Measurements from ENCODE around the gene PTPRO. TPM values are rescaled to one million over a fixed set of nuclear protein-coding genes. Genes with fewer than 3 reads are reported as not detected.

The PTPRO gene
- total RNA-seq, 6 experiments from 2014 or later = 0.43 to 2.7 (median 1.1) TPM

DNA sequence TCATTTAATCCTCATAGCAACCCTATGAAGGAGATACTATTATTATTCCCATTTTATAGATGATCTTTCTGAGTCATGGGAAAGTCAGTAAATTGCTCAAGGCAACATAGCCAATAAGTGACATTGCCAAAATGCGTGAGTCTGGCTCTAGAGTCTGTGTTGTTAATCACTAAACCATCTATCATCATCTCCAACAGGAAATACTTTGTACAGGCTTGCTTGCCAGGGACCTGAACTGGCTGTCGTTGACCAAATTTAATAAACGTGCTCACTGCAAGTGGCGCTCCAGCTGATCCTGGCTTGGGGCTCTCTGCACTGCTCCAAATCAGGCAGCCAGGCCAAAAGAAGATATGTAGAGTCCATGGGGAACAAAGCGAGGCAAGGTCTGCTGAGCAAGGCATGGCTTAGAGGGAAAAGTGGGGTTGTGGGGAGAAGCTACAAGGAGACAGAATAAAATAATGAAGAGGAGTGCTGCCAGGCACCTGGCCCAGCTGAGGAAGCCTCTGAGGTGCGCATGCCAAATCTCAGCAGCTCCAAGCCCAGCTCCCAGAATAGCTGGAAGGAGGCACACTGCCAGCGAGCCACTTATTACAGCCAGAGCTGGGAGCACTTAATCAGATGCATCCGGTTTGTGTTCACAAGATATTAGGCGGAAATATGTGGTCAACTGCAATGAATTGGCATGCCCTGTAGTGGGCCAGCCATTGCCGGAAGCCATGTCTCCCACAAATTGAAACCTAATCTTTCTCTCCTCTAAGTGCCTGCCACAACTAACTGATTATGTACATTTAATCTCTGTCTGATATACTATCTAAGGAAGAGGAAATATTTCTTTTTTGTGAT lies 43.3 kb upstream of the PTPRO start:
- no peak overlapping the region for H3K27ac ChIP-seq
- no peaks in the 10 kb centered on the region for H3K27me3 ChIP-seq
- H3K4me1 ChIP-seq = no peaks in the 10 kb centered on the region
- TF ChIP-seq POLR2A (IDR thresholded peaks at IDR 0.05) (no peak), CTCF (IDR thresholded peaks at IDR 0.05) (no peak)
- intact Hi-C loops (cut with DNase I) = loop anchor here (10.0 kb wide), 2 partner anchors 236 to 246 kb away; no protein-coding TSS in a partner anchor
- H3K4me3 ChIP-seq = no peak overlapping the region
- WGBS (ENCODE audit: insufficient coverage, low coverage, low lambda C conversion rate, missing lambda C conversion rate) = 30% methylated on average over 6 of the region's 10 CpGs
- DNase-seq = peak in 1 of 3 donors; percentile 54
- H3K9me3 ChIP-seq = no peaks in the 10 kb centered on the region
- peak; percentile 32 to 75 (median 44) for ATAC-seq
- H3K36me3 ChIP-seq = no peaks in the 10 kb centered on the region

DNA sequence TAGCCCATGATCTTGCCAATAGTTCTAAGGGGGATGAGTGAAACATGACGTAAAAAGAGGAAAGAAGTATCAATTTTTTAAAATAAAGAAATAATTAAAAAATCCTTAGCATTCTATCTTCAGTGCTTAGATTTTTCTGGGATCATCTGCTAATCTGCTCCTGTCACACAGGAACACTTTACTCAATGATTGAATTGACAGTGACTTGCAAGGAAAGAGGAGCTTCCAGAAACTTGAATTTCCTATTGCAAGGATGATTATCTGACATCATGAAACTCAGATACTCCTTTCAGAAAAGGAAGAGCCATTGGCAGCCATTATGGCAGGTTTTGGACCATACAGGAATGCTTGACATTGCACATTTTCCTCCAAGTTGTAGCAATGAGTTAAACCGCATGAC lies 41.4 kb upstream of the PTPRO start:
- 54% methylated on average over 2 of the region's 2 CpGs for WGBS (ENCODE audit: insufficient coverage, low coverage, low lambda C conversion rate, missing lambda C conversion rate)
- no peaks in the 10 kb centered on the region for H3K9me3 ChIP-seq
- no peak for DNase-seq
- H3K36me3 ChIP-seq = no peaks in the 10 kb centered on the region
- H3K27ac ChIP-seq = no peak overlapping the region
- no peak overlapping the region for H3K4me3 ChIP-seq
- intact Hi-C loops (cut with DNase I) = no loop called here
- H3K4me1 ChIP-seq = no peaks in the 10 kb centered on the region
- no peak for TF ChIP-seq CTCF (IDR thresholded peaks at IDR 0.05)
- TF ChIP-seq POLR2A (IDR thresholded peaks at IDR 0.05) = no peak
- H3K27me3 ChIP-seq = no peaks in the 10 kb centered on the region
- no peak for ATAC-seq

- WGBS (ENCODE audit: insufficient coverage, low coverage, low lambda C conversion rate, missing lambda C conversion rate) = 58% methylated on average over 1 of the region's 1 CpG
- DNase-seq = no peak
Observed at GRCh38 chr12:15289192-15289591, 33.1 kb upstream of the PTPRO start.

GRCh38 chr12:15293731-15294130 lies 28.6 kb upstream of the PTPRO start:
- no peak for DNase-seq
- TF ChIP-seq CTCF (IDR thresholded peaks at IDR 0.05) = no peak
- intact Hi-C loops (cut with DNase I) = no loop called here
- H3K9me3 ChIP-seq = no peaks in the 10 kb centered on the region
- no peaks in the 10 kb centered on the region for H3K36me3 ChIP-seq
- ATAC-seq = no peak
- H3K27ac ChIP-seq = no peak overlapping the region
- WGBS (ENCODE audit: insufficient coverage, low coverage, low lambda C conversion rate, missing lambda C conversion rate) = 72% methylated on average over 3 of the region's 3 CpGs
- no peaks in the 10 kb centered on the region for H3K27me3 ChIP-seq
- H3K4me3 ChIP-seq = no peak overlapping the region
- H3K4me1 ChIP-seq = no peaks in the 10 kb centered on the region

More at GRCh38 chr12:15289192-15289591, 33.1 kb upstream of the PTPRO start:
- Histone ChIP-seq H3K4me3 (no peak overlapping the region), H3K36me3 (no peaks in the 10 kb centered on the region), H3K27ac (no peak overlapping the region), H3K4me1 (no peaks in the 10 kb centered on the region), H3K9me3 (no peaks in the 10 kb centered on the region), H3K27me3 (no peaks in the 10 kb centered on the region)
- intact Hi-C loops (cut with DNase I) = no loop called here
- TF ChIP-seq POLR2A (IDR thresholded peaks at IDR 0.05) = no peak
- TF ChIP-seq CTCF (IDR thresholded peaks at IDR 0.05) = no peak
- ATAC-seq = no peak
